ENCODE measurements around the gene DNAJC12.

DNA sequence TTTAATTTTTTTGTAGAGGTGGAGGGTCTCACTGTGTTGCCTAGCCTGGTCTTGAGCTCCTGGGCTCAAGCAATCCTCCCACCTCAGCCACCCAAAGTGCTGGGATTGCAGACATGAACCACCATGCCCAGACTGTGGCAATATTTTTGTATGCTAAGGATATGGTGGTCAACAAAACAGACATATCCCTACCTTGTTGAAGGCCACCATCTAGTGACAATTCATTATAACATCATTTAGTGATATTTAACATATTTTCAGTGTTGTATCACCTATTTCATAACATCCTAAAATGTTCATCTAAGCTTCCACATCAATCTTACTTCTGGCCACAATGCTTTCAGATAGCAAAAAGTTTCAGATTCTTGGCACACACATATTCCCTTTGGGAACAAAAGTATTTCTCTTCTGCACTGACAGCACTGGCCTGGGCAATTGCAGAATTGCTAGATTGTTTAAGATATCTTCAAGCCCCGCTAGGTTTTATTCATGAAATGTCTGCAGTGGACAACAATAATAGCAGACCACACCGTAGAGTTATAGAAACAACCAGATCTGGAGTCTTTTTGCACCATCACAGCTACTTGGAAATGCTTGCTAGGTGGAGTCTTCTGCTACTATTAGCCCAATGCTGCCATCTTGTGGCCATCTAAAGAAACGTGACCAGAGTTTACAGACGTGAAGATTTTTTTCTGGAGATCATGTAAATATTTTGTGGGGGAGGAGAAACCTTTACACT lies 58.4 kb downstream of the DNAJC12 start:
- TF ChIP-seq, protein P1, sequence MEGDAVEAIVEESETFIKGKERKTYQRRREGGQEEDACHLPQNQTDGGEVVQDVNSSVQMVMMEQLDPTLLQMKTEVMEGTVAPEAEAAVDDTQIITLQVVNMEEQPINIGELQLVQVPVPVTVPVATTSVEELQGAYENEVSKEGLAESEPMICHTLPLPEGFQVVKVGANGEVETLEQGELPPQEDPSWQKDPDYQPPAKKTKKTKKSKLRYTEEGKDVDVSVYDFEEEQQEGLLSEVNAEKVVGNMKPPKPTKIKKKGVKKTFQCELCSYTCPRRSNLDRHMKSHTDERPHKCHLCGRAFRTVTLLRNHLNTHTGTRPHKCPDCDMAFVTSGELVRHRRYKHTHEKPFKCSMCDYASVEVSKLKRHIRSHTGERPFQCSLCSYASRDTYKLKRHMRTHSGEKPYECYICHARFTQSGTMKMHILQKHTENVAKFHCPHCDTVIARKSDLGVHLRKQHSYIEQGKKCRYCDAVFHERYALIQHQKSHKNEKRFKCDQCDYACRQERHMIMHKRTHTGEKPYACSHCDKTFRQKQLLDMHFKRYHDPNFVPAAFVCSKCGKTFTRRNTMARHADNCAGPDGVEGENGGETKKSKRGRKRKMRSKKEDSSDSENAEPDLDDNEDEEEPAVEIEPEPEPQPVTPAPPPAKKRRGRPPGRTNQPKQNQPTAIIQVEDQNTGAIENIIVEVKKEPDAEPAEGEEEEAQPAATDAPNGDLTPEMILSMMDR (conservative IDR thresholded peaks at IDR 0.05; ENCODE audit: low read length): peak; percentile 87
- TF ChIP-seq EZH2phosphoT487 (IDR thresholded peaks at IDR 0.05; ENCODE audit: borderline replicate concordance): no peak

Data from Loucy (cell line).